B cell (primary cell): ENCODE measurements around the gene ICA1L.

Source experiments
- CTCF ChIP-seq: fragments of 200-600 bp; IDR thresholded peaks from one replicate; pipeline ENCODE4 v1.8.0; 2022; ENCODE audit warnings: antibody characterized with exemption, mild to moderate bottlenecking
- EZH2 ChIP-seq: IDR thresholded peaks from 2 replicates; pipeline ENCODE4 v1.6.1; 2012; ENCODE audit warnings: borderline replicate concordance, low read depth, mild to moderate bottlenecking, moderate library complexity, low read length; ENCODE audit not compliant: insufficient read depth, poor library complexity, severe bottlenecking

DNA sequence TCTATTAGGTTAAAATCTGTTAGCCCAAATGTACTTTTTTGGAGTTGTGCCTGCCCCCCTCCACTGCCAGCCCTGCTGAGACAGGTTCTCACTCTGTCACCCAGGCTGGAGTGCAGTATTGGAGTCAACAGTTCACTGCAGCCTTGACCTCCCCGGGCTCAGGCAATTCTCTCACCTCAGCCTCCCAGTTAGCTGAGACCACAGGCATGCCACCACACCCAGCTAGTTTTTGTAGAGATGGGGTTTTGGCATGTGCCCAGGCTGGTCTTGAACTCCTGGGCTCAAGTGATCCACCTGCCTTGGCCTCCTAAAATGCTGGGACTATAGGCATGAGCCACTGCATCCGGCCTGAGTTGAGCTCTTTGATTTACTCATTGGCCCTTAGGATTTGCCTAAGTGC, 110.7 kb downstream of the ICA1L start:
- no peak for TF ChIP-seq CTCF
- no peak for TF ChIP-seq EZH2
